GM18526 (cell line): ENCODE results near the gene MKI67.

Experiments used
- POLR2A ChIP-seq: IDR thresholded peaks from 3 replicates; pipeline ENCODE4 v1.6.1; 2011; ENCODE audit not compliant: insufficient read length; ENCODE audit errors: extremely low read depth

The MKI67 gene

GRCh38 chr10:128121750-128122412, 4.3 kb downstream of the MKI67 start:
- no peak for TF ChIP-seq POLR2A

GRCh38 chr10:128116851-128117615, 9.2 kb downstream of the MKI67 start:
- TF ChIP-seq POLR2A = no peak

GRCh38 chr10:128116187-128116586, 10.0 kb downstream of the MKI67 start:
- no peak for TF ChIP-seq POLR2A

GRCh38 chr10:128115356-128115755, 10.9 kb downstream of the MKI67 start:
- no peak for TF ChIP-seq POLR2A

GRCh38 chr10:128114901-128115300, 11.3 kb downstream of the MKI67 start:
- TF ChIP-seq POLR2A = no peak

- TF ChIP-seq POLR2A = no peak
Measured at GRCh38 chr10:128113026-128113425, 13.2 kb downstream of the MKI67 start.

GRCh38 chr10:128111696-128112095, 14.5 kb downstream of the MKI67 start:
- TF ChIP-seq POLR2A = no peak

- no peak for TF ChIP-seq POLR2A
Measured at GRCh38 chr10:128110339-128110738, 15.9 kb downstream of the MKI67 start.

GRCh38 chr10:128109707-128110106, 16.5 kb downstream of the MKI67 start:
- TF ChIP-seq POLR2A = no peak

DNA sequence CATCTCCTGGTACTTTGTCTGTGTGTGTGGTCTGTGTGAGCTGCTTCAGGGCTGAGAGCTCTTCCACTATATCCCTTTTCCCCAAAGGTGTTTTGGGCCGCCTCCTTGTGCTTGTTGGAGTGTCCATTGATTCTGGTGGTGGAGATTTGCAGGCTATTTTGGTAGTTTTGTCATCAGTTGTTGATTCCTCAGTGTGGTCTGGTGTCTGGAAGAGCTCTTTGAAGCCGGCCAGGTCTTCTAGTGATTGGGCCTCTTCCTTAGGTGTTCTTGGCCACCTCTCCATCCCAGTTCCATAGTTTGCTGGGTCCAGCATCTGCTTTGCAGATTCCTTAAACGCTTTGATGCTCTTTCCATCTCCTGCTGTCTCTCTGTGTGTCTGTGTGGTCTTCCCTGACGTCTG, 20.8 kb downstream of the MKI67 start:
- TF ChIP-seq POLR2A = no peak

GRCh38 chr10:128103229-128103714, 23.0 kb downstream of the MKI67 start:
- no peak for TF ChIP-seq POLR2A

DNA sequence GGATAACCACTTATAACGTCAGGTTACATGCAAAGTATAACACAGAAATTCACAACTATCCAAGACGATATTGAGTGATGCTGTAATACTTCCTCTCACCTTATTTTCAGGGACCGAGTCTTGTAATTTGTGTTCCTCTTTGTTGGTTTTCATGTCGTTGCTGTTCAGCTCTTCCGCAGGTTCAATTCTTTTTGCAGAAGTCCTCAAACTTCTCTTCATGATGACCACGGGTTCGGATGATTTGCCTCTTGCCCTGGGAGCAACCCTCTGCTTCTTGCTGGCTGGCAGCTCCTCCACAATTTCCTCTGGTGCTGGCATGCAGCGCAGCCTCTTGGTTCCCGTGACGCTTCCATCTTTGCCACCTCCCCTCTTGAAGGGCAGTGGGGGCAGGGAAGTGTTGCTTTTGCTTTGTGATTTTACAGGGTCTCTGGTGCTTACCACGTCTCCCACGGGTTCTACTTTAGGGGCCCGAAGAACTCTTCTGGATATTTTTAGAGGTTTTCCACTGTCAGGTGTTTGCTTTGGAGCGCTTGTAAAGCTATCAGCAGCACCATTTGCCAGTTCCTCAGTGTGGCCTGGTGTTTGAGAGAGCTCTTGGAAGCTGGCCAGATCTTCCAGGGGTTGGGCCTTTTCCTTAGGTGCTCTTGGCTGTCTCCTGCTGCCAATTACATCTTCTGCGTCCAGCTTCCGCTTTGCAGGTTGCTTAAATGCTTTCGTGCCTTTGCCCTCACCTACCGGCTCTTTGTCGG, 23.6 kb downstream of the MKI67 start:
- TF ChIP-seq POLR2A = no peak

GRCh38 chr10:128101901-128102300, 24.3 kb downstream of the MKI67 start:
- no peak for TF ChIP-seq POLR2A

DNA sequence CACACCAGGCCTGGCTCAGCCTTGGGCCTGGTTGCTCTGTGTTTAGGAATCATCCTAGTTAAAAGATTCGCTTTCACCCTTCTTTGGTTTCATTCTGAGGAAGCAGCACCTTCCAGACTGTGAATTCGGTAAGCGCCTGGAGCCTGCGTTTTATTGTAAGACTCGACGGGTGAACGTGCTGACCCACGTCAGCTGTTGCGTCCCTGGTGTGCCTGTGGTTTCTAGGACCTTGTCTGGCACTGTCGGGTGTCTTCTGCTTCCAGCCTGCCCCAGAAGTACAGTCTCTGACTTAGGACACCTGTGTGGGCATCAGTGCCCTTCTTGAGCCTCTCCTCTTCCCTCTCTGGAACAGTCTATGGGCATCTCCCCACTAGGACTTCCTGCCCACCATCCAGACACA, 26.3 kb downstream of the MKI67 start:
- no peak for TF ChIP-seq POLR2A

DNA sequence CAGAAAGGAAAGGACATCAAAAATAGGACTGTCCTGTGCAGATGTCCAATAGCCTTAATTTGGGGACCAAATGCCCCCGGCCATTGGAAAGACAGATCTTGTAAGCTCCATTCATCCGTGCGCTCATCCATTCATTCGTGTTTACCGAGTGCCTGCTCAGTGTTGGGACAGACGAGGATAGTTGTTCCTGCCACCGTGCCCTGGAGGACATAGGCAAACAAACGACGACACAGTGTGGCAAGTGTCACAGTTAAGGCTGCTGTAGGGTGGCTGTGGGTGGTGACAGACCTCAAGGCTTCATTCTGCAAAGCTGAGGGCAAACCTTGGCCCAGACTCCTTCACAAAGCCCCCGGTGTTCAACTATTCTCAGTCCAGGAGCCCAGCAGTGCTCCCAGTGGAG, 27.6 kb downstream of the MKI67 start:
- TF ChIP-seq POLR2A = no peak

GRCh38 chr10:128097783-128098182, 28.4 kb downstream of the MKI67 start:
- no peak for TF ChIP-seq POLR2A
